CD4-positive, alpha-beta T cell treated with Interleukin-17A for 1 hour (primary cell): ENCODE measurements around the gene SLX9.

Experiments used
- DNase-seq: peaks from one replicate; pipeline ENCODE4 v3.0.0-alpha.2; 2020

SLX9 gene

DNA sequence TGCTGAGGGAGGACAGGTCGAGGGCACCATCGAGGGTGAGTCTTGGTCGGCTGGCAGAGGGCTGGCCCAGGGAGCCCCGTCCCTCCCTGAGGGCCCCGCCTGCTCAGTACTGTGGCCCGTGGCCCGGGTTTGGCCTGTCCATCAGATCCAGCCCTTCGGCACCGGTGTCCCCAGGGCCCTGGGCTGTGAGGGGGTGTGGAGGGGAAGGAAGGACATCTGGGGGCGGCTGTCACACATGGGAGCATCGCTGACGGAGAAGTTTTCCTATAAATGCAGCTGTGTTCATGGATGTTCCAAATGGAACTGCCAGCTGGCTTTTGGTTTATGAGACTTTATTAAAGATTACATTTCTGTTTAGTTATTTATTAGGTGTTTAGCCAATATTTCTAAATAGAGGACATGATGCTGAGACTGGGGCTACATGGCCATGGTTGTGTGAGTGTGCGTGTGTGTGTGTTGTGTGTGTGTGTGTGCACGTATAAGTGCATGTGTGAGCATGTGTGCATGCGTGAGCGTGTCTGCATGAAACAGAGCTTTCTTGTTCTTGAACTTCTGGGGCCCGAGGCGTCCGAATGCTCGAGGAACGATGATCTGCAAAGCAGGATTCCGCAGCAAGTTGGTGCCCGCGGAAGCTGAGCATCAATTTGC is 54.3 kb downstream of the SLX9 start:
- no peak for DNase-seq

DNA sequence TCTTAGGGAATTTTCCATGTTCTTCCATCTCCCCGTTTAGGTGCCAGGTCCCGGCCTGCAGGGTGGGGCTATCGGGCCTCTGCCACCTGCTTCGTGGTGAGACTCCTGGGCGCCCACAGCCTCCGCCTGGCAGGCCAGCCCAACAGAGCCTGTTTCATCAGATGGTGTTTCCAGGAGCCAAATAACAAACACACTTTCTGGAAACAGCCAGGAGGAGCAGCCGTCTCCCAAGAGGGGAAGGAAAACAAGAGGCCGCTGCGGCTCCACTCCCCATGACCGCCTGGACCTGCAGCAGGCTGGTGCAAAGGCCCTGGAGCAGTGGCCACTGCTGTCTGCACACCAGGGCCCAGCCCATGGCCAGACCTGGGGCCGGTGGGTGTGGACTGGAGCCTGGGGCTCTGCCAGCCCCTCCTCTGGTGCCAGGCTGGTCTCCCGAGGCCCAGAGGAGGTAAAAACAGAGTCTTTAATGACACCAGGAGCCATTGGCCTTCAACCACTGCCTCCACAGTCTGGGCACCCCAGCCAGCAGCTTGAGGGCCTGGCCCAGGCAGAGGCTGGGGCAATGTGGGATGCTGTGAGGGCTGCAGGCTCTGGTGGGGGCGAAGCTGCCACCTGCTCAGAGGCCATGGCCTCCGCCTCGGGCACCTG is 55.0 kb downstream of the SLX9 start:
- DNase-seq: no peak

- DNase-seq: no peak
Measured at GRCh38 chr21:44995343-44995941, 55.6 kb downstream of the SLX9 start.

DNA sequence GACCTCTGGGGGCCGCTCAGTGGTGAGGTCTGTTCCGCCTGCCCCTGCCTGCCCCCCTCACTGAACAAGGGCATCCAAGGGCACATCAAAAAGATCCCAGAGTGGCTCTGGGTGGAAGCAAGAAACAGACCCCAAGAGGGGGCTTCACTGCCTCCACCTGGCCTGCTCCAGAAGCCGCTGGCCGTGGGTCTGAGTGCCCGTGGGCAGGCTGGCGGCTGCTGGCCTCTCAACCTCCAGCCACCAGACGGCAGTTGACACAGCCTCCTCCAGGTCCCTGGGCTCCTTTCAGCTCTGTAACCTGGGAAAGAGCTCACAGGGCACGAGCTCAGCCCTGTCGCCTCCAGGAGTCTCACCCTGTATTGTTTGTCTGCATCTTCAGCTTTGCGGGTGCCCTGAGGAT is 56.3 kb downstream of the SLX9 start:
- no peak for DNase-seq

DNA sequence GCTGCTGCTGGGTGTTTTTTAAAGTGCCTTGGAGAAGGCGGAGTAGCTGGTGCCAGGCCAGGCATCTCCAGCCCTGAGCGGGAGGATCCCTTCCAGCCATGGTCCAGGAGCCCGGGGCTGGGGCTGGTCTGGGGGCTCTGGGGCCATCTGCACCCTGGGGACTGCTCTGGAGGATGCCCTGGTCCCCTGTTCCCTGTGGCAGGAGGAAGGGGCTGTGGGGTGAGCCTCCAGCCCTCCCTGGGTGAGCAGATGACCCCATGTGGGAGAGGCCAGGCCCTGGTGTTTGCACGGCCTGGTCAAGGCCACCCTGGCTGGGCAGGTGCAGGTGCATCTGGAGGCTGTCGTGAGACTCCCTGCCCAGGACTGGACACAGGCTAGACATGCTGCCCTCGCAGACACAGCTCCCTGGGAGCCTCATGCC is 56.7 kb downstream of the SLX9 start:
- DNase-seq: no peak

- DNase-seq: no peak
Measured at GRCh38 chr21:44996983-44997936, 57.4 kb downstream of the SLX9 start.

- no peak for DNase-seq
Measured at GRCh38 chr21:44998086-44998620, 58.3 kb downstream of the SLX9 start.

DNA sequence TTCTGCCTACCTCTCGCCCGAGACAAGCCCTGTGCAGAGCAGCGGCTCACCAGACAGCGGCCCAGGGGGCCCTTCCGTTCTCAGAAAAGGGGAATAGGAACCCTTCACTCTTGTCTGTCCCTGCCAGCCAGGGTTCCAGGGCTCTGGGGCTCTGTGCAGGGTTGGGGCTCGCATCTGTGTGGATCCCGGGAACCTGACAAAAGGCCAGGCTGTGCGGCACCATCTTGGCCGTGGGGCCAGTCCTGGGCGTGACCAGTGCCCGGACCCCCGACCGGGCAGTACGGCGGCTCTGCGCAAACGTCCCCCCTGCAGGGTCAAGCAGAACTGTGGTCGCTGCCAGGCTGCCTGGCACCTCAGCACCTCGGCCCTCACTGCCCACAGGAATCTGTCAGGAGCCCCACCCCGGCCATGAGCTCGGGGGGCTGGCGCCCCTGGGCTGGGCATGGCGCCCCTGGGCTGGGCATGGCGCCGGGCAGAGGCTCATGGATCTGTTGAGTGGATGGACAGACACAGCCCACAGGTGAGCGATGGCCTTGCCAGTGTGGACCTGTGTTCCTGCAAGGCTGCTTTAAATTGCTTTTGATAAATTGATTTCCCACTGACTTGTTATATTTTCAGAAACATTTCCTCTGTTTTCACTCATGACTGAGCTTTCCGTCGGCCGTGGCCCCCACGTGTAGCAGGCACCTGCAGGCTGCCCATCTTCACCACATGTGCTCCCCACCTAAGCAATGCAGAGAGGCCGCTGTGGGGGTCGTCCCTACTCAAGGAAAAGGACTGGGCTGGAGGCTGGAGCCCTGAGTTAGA is 59.0 kb downstream of the SLX9 start:
- DNase-seq: no peak

DNA sequence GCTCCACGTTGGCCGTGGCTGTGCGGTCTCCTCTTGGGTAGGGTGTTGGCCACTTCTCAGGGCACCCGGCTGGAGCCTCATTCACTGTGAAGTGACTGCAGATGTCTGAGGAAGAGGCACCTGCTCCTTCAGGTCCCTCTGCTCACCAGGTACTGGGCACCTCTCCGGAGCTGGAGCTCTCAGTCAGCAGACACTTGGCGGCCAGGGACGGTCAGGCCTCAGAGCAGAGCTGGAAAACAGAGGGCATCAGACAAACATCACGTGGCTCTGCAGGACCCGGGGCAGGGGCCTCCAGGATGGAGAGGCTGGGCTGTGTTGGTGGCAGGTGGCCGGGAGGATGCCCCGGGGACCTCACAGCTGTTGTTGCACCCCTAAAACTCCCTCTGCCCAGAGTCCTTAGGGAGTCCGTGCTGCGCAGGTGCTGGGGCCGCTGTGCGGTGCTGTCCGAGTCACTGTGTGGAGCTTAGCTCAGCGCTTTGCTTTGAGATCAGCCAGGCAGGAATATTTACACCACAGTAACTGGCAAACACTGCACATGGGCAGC is 59.7 kb downstream of the SLX9 start:
- DNase-seq: no peak

GRCh38 chr21:44999972-45000636 is 60.3 kb downstream of the SLX9 start:
- DNase-seq: no peak

DNA sequence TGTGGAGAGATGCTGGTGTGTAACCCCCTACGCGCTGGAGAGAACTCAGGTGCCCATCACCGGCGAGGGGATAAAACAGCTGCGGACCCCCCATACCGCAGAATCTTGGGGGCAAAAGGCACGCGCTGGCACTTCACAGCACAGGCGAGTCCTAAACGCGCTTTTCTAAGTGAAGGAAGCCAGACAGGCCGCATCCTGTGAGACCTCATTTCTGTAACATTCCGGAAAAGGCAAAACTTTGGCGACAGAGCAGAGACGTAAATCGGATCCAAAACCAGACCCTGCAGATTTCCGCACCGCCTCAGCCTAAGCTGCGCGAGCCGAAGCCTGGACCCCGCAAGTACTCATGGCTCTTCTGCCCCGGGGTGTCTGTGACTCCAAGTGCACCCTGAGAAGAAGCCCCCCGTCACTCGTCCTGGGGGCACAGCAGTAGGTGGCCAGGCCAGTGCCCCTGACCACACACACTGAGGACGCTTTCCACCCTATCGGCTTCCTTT is 60.9 kb downstream of the SLX9 start:
- no peak for DNase-seq

DNA sequence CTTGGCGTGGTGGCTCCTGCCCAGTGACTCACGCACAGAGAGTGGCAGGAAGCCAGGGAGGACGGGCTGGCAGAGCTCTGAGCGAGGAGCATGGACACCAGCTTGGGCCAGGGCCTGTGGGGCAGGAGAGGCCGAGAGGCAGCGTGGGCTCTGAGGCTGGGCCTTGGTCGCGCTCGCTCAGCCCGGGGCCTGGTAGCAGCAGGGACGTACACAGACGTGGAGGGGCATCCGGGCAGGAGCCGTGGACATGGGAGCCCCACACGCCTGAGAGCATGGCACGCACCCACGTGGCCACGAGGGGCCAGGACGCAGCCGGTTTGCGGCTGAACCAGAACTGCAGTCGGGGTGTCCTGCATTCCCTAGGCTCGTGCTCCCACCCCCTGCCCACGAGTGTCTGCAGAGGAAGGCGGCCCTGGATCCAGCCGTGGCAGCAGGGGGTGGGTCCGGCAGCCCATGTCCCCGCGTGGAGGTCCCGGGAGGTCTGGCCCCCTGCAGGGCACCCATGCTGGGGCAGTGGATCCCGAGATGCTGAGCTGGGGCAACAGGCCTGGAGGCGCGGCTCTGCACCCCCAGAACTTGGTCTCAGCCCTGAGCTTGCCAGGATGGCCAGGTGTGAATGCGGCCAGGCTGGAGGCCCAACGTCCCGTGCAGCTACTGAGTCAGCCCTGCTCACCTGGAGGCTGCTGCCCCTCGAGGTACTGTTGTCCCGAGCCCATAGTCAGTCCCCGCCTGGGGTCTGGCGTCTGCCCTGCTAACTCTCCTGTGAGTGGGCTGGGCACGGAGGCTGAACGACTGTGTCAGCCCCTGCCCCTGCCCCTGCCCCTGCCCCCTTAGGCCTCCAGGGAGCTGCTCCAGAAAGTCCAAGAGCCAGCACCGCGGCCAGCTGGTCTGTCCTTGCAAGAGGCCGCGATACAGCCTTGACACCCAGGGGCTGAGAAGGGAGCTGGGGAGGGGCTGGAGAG is 61.6 kb downstream of the SLX9 start:
- DNase-seq: no peak

- DNase-seq: no peak
Measured at GRCh38 chr21:45002381-45003204, 62.8 kb downstream of the SLX9 start.

DNA sequence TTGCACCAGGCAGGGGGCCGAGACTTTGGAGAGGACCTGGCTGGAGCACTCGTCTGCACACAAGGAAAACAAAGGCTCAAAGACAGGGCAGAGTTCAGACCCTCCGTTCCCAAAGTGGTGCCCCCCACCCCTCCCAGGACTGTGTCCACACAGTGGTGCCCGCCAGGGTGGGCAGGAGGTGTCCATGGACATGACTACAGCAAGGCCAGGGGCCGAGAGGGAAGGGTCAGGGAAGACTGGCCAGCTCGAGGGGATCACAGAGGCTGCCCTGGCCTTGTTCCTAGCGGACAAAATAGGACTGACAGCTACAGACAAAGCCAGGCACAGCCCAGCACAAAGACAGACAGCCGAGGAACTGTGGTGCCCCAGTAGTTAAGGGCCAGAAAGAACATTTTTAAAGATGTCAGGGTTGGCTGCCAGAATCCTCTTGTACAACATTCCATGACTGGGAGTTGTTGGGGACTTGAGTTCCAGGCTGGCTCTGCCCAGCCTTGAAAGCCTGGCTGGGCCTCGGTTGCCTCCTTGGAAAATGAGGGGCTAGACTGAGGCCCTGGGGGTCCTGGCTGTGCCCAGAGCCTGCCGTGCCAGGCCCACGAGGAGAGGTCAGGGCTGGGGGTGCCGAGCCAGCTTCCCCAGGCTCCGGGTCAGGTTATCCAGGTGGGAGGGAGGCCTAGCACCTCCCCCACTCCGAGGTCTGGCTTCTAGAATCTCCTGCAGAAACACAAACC is 63.7 kb downstream of the SLX9 start:
- DNase-seq: no peak

DNA sequence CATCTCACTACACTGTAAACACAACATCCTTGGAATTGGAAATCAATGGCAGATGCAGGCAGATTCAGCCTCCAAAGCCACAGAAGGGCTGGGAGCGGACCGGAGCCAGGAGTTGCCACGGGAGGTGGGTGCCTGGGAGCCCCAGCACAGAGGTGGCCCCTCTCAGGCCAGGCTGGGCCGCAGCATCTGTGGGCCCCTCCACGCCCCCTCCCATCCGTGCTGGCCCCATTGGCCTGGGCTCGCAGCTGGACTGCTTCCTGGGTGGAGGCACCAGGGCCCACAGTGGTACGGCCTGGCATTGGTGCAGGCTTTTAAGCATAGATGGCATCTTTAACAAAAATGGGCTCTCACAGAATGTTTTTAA is 64.2 kb downstream of the SLX9 start:
- DNase-seq: no peak

DNA sequence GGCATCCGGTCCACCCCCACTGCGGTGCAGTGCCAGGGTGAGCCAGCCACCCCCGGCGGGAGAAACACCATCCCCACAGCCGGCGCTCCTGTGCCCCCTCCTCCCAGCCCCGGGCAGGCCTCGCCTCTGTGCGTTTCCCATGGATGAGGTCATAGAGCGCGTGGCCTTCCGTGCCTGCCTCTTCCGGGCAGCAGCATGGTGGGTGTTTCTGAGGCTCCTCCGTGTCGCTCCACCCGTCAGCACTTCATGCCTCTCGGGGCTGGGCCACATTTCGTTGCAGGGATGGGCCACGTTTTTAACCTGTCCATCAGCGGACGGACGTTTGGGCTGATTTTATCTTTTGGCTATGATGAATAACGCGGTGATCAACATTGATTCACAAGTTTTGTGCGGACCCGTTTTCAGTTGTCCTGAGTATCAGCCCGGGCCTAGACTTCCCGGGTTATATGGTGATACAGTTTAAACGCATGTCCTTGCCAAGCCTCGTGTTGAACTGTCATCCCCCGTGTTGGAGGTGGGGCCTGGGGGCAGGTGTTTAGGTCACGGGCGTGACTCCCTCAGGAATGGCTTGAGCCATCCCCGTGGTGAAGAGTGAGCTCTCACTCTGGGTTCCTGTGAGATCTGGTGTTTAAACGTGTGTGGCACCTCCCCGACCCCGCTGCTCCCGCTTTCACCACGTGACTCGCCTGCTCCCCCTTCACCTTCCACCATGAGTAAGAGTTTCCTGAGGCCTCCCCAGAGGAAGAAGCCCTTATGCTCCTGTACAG is 64.8 kb downstream of the SLX9 start:
- no peak for DNase-seq

DNA sequence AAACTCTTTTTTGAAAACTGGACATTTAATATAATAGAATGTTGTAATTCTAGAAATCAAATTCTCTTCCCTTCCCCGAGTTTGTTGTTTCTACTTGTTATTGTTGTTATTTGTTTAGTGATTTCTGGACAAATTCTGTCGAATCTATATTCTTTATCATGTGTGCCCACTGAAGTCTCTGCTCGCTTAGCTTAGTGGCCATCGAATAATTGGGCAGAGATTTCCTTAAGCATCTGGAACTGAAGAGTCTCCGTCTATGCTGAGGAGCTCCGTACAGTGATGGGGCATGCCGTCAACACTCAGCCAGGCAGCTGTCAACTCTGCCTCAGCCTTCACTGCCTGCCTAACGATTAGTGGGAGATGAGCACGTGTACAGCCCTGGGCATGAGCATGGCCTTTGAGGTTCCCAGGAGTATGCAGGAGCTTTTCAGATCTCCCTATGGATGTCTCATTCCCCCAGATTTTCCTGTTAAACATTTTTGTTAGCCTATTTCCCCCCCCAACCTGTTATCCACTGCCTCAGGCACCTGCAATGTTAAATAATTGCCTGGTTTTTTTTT is 66.8 kb downstream of the SLX9 start:
- DNase-seq: no peak
